Naive B cell (primary cell): ENCODE measurements around the gene SKAP2. TPM values are rescaled to one million over a fixed set of nuclear protein-coding genes. Genes with fewer than 3 reads are reported as not detected.

Experiments
- ATAC-seq, 2 donors: fragments of 150-1000 bp; cut with Tn5 transposase; 2 replicates each; pipeline ENCODE4 v1.10.0; 2021; ENCODE audit warnings: low read depth in 2 of 2, mild to moderate bottlenecking in 2 of 2, moderate library complexity in 2 of 2
- DNase-seq: peaks from one replicate; pipeline ENCODE4 v3.0.0; 2022
- H3K27ac Mint-ChIP-seq, 6 donors: one replicate each; pipeline ENCODE4 v1.8.0; 2020 to 2022; ENCODE audit warnings: mild to moderate bottlenecking in 6 of 6, mixed read lengths in 6 of 6, moderate library complexity in 5 of 6, inconsistent platforms in 2 of 6
- H3K27me3 Mint-ChIP-seq, 3 donors: one replicate each; pipeline ENCODE4 v1.8.0; 2021 to 2022; ENCODE audit warnings: mixed read lengths in 3 of 3, mild to moderate bottlenecking in 1 of 3
- H3K36me3 Mint-ChIP-seq, 2 donors: one replicate each; pipeline ENCODE4 v1.8.0; 2020 to 2022; ENCODE audit warnings: mixed read lengths in 2 of 2, inconsistent platforms in 1 of 2, mild to moderate bottlenecking in 1 of 2
- H3K4me1 Mint-ChIP-seq, 3 donors: one replicate each; pipeline ENCODE4 v1.8.0; 2020 to 2022; ENCODE audit warnings: mixed read lengths in 3 of 3, inconsistent platforms in 1 of 3, mild to moderate bottlenecking in 1 of 3, moderate library complexity in 1 of 3
- H3K4me3 Mint-ChIP-seq, 8 donors: one replicate each; pipeline ENCODE4 v1.8.0; 2020 to 2022; ENCODE audit warnings: mild to moderate bottlenecking in 8 of 8, mixed read lengths in 8 of 8, moderate library complexity in 8 of 8, inconsistent platforms in 2 of 8
- H3K9me3 Mint-ChIP-seq, 7 donors: one replicate each; pipeline ENCODE4 v1.8.0; 2020 to 2022; ENCODE audit warnings: mixed read lengths in 7 of 7, mild to moderate bottlenecking in 5 of 7, inconsistent platforms in 2 of 7, moderate library complexity in 1 of 7
- polyA plus RNA-seq, 6 donors: library from polyadenylated mRNA; unstranded; fragments of 300-500 nt; fragmentation: Illumina TruSeq; gene quantifications; one replicate each; pipeline ENCODE4 v1.2.3, GENCODE V29; 2021; ENCODE audit warnings: low read depth in 6 of 6

SKAP2 gene
- polyA plus RNA-seq, 6 donors from 2014 or later: 122 to 192 (median 157) TPM

GRCh38 chr7:26863518-26864308 lies 677 bp downstream of the SKAP2 start:
- peak; percentile 60 for DNase-seq
- Mint-ChIP-seq H3K4me3 (peak overlapping the region; percentile 96 to 100 (median 99)), H3K4me1 (peaks cover 20 to 51% (median 27%) of the 10 kb centered on the region in 3 donors), H3K27ac (peak overlapping the region; percentile 97 to 100 (median 98)), H3K36me3 (peaks cover 0 to 5% of the 10 kb centered on the region in 2 donors), H3K9me3 (no peaks in the 10 kb centered on the region), H3K27me3 (no peaks in the 10 kb centered on the region)
- peak; percentile 34 to 35 for ATAC-seq

GRCh38 chr7:26862834-26863233 lies 1.6 kb downstream of the SKAP2 start:
- peaks cover 0 to 3% of the 10 kb centered on the region in 2 donors for H3K36me3 Mint-ChIP-seq
- peaks cover 29 to 59% (median 36%) of the 10 kb centered on the region in 3 donors for H3K4me1 Mint-ChIP-seq
- peak overlapping the region in 6 of 8 donors; percentile 96 to 100 (median 99) for H3K4me3 Mint-ChIP-seq
- no peak for ATAC-seq
- H3K27me3 Mint-ChIP-seq: no peaks in the 10 kb centered on the region
- DNase-seq: no peak
- H3K27ac Mint-ChIP-seq: peak overlapping the region in 2 of 6 donors; percentile 98
- H3K9me3 Mint-ChIP-seq: no peaks in the 10 kb centered on the region

- Mint-ChIP-seq H3K4me3 (peak overlapping the region in 3 of 8 donors; percentile 17 to 65 (median 63)), H3K36me3 (no peaks in the 10 kb centered on the region), H3K27me3 (no peaks in the 10 kb centered on the region), H3K9me3 (no peaks in the 10 kb centered on the region), H3K27ac (no peak overlapping the region), H3K4me1 (peaks cover 35 to 75% (median 44%) of the 10 kb centered on the region in 3 donors)
- ATAC-seq: no peak
- DNase-seq: no peak
These were observed 3.3 kb downstream of the SKAP2 start for GRCh38 chr7:26861050-26861449.

GRCh38 chr7:26860361-26860760 lies 4.0 kb downstream of the SKAP2 start:
- Mint-ChIP-seq H3K9me3 (no peaks in the 10 kb centered on the region), H3K27me3 (no peaks in the 10 kb centered on the region), H3K4me3 (peak overlapping the region in 1 of 8 donors; percentile 30), H3K27ac (no peak overlapping the region), H3K36me3 (no peaks in the 10 kb centered on the region), H3K4me1 (peaks cover 28 to 72% (median 39%) of the 10 kb centered on the region in 3 donors)
- DNase-seq: no peak
- no peak for ATAC-seq

- H3K9me3 Mint-ChIP-seq: no peaks in the 10 kb centered on the region
- DNase-seq (no peak), ATAC-seq (no peak)
- H3K27me3 Mint-ChIP-seq: no peaks in the 10 kb centered on the region
- H3K4me3 Mint-ChIP-seq: peak overlapping the region in 1 of 8 donors; percentile 71
- peaks cover 28 to 68% (median 39%) of the 10 kb centered on the region in 3 donors for H3K4me1 Mint-ChIP-seq
- no peak overlapping the region for H3K27ac Mint-ChIP-seq
- no peaks in the 10 kb centered on the region for H3K36me3 Mint-ChIP-seq
These were observed 4.7 kb downstream of the SKAP2 start for GRCh38 chr7:26859720-26860119.

- H3K4me1 Mint-ChIP-seq: peaks cover 31 to 58% (median 34%) of the 10 kb centered on the region in 3 donors
- no peaks in the 10 kb centered on the region for H3K9me3 Mint-ChIP-seq
- no peak for DNase-seq
- peaks cover 2 to 3% of the 10 kb centered on the region in 2 donors for H3K36me3 Mint-ChIP-seq
- H3K27me3 Mint-ChIP-seq: no peaks in the 10 kb centered on the region
- H3K4me3 Mint-ChIP-seq: peak overlapping the region in 7 of 8 donors; percentile 71 to 91 (median 88)
- H3K27ac Mint-ChIP-seq: peak overlapping the region in 3 of 6 donors; percentile 1 to 65 (median 63)
- no peak for ATAC-seq
These were observed 5.7 kb downstream of the SKAP2 start for GRCh38 chr7:26858735-26859134.

- Mint-ChIP-seq H3K4me1 (peaks cover 33 to 55% (median 34%) of the 10 kb centered on the region in 3 donors), H3K27ac (peak overlapping the region in 5 of 6 donors; percentile 45 to 91 (median 79)), H3K36me3 (peaks cover 4 to 7% of the 10 kb centered on the region in 2 donors), H3K27me3 (no peaks in the 10 kb centered on the region), H3K4me3 (peak overlapping the region; percentile 71 to 91 (median 86)), H3K9me3 (no peaks in the 10 kb centered on the region)
- peak in 1 of 2 donors; percentile 6 for ATAC-seq
- no peak for DNase-seq
These were observed 6.1 kb downstream of the SKAP2 start for GRCh38 chr7:26858241-26858715.

GRCh38 chr7:26857506-26858240 lies 6.7 kb downstream of the SKAP2 start:
- Mint-ChIP-seq H3K9me3 (no peaks in the 10 kb centered on the region), H3K27me3 (no peaks in the 10 kb centered on the region), H3K27ac (peak overlapping the region; percentile 41 to 98 (median 73)), H3K36me3 (peaks cover 4 to 7% of the 10 kb centered on the region in 2 donors), H3K4me1 (peaks cover 33 to 52% (median 34%) of the 10 kb centered on the region in 3 donors), H3K4me3 (peak overlapping the region; percentile 71 to 91 (median 86))
- peak; percentile 73 to 75 for ATAC-seq
- DNase-seq: peak; percentile 36

- DNase-seq (no peak), ATAC-seq (no peak)
- Mint-ChIP-seq H3K27ac (peak overlapping the region in 5 of 6 donors; percentile 46 to 98 (median 83)), H3K4me3 (peak overlapping the region; percentile 71 to 91 (median 86)), H3K9me3 (no peaks in the 10 kb centered on the region), H3K4me1 (peaks cover 33 to 52% (median 34%) of the 10 kb centered on the region in 3 donors), H3K27me3 (no peaks in the 10 kb centered on the region), H3K36me3 (peaks cover 4 to 7% of the 10 kb centered on the region in 2 donors)
These were observed 7.3 kb downstream of the SKAP2 start for GRCh38 chr7:26857170-26857505.

GRCh38 chr7:26856176-26856985 lies 8.0 kb downstream of the SKAP2 start:
- Mint-ChIP-seq H3K4me1 (peaks cover 27 to 47% (median 34%) of the 10 kb centered on the region in 3 donors), H3K4me3 (peak overlapping the region in 7 of 8 donors; percentile 23 to 91 (median 71)), H3K36me3 (peaks cover 4 to 7% of the 10 kb centered on the region in 2 donors), H3K9me3 (no peaks in the 10 kb centered on the region), H3K27me3 (no peaks in the 10 kb centered on the region), H3K27ac (peak overlapping the region in 4 of 6 donors; percentile 27 to 74 (median 54))
- DNase-seq: no peak
- no peak for ATAC-seq

- DNase-seq (no peak), ATAC-seq (no peak)
- Mint-ChIP-seq H3K27me3 (no peaks in the 10 kb centered on the region), H3K27ac (peak overlapping the region in 1 of 6 donors; percentile 56), H3K36me3 (peaks cover 4 to 7% of the 10 kb centered on the region in 2 donors), H3K4me3 (no peak overlapping the region), H3K9me3 (no peaks in the 10 kb centered on the region), H3K4me1 (peaks cover 27 to 36% (median 28%) of the 10 kb centered on the region in 3 donors)
These were observed 9.2 kb downstream of the SKAP2 start for GRCh38 chr7:26854876-26855855.
